HG03064 (cell line): ENCODE results near the gene TERC.

Source experiments
- ATAC-seq: cut with Tn5 transposase; IDR thresholded peaks from one replicate; pipeline ENCODE4 v1.9.1; 2021; ENCODE audit warnings: low read depth; ENCODE audit not compliant: unreplicated experiment

TERC gene

GRCh38 chr3:169764882-169765612, at the start of gene TERC:
Gene TERC, minus strand, starts transcription at chr3:169765060.
- peak; percentile 72 for ATAC-seq

- ATAC-seq: peak; percentile 84
These were observed 49.1 kb upstream of the TERC start for GRCh38 chr3:169813757-169814517.

- no peak for ATAC-seq
These were observed 48.4 kb upstream of the TERC start for GRCh38 chr3:169813278-169813677.

GRCh38 chr3:169812332-169813235, 47.7 kb upstream of the TERC start, which contains the start of the genes LRRC34 and LRRIQ4:
Gene LRRC34, minus strand, starts transcription at chr3:169812904. Its CDS starts 356 bp downstream, at chr3:169812548.
Gene LRRIQ4, plus strand, starts transcription at chr3:169812870. Its CDS starts 9,052 bp downstream, at chr3:169821922.
- ATAC-seq: peak; percentile 65

- peak; percentile 20 for ATAC-seq
These were observed 46.9 kb upstream of the TERC start for GRCh38 chr3:169811631-169812331.

- ATAC-seq: no peak
These were observed 44.5 kb upstream of the TERC start for GRCh38 chr3:169809230-169809795.

- no peak for ATAC-seq
These were observed 39.8 kb upstream of the TERC start for GRCh38 chr3:169804681-169805080.

GRCh38 chr3:169792359-169792758, 27.5 kb upstream of the TERC start:
- no peak for ATAC-seq

GRCh38 chr3:169790687-169791429, 26.0 kb upstream of the TERC start:
- no peak for ATAC-seq

- no peak for ATAC-seq
These were observed 25.4 kb upstream of the TERC start for GRCh38 chr3:169790219-169790618.

- ATAC-seq: no peak
These were observed 22.9 kb upstream of the TERC start for GRCh38 chr3:169787791-169788190.

GRCh38 chr3:169787120-169787519, 22.3 kb upstream of the TERC start:
- ATAC-seq: no peak

GRCh38 chr3:169781209-169781855, 16.5 kb upstream of the TERC start:
- no peak for ATAC-seq

- no peak for ATAC-seq
These were observed 15.9 kb upstream of the TERC start for GRCh38 chr3:169780742-169781141.

- no peak for ATAC-seq
These were observed 13.0 kb upstream of the TERC start for GRCh38 chr3:169777822-169778221.

- ATAC-seq: no peak
These were observed 9.3 kb upstream of the TERC start for GRCh38 chr3:169774186-169774585.

GRCh38 chr3:169772897-169773816, 8.3 kb upstream of the TERC start, which contains the start of gene MYNN:
Gene MYNN, plus strand, starts transcription at chr3:169773396. Its CDS starts 900 bp downstream, at chr3:169774296.
- ATAC-seq: peak; percentile 84
